ENCODE data around the gene DVL1. TPM values are rescaled to one million over a fixed set of nuclear protein-coding genes. Genes with fewer than 3 reads are reported as not detected.
A peak's percentile ranks its signal among the peaks of the same experiment; 100 is the strongest.

The DVL1 gene
- total RNA-seq, 1 experiment from 2014 or later = 71.0 TPM

DNA sequence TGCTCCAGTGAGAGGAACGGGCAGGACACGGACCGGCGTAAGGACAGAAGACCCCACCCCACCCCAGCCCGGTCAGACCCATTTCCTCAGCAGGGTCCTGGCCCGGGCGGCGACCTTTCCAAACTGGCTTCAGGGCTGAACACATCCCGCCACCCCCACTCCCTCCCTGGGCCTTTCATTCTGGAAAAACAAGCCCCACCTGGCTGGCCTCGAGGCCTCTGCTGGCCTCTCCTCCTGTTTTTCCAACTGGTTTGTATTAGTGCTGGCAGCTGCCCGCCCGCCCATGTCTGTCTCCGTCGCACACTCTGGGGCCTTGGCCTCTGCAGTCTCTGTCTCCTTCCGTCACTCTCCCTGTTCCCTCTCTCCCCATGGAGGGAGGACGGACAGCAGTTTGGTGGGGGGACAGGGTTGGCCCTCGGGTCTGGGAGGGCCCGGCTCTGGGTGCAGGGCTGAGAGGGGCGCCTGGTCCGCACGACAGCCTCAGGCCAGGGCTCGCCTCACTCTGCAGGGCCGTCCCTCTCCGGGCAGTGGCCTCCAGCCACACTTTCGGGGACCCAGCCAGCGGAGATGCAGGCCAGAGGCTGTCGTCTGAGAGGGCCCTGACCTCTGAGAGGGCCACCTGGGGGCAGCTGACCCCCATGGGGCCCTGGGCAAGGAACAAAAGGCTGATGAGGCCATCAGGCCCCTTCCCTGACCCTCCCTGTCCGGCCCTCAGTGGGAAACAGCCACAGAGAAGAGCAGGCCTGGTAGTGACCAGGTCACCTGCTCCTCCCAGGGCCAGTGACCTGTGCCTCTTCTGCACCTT is 10.6 kb upstream of the DVL1 start:
- no peak overlapping the region for H3K9ac ChIP-seq (ENCODE audit: extremely low read depth, insufficient read length, low read length)
- no peak overlapping the region for H3K4ac ChIP-seq (ENCODE audit: low read depth, low read length)
- peak overlapping the region in 1 of 3 experiments; percentile 77; a peak in 3 of 7 replicates for H3K27ac Mint-ChIP-seq
- no peak overlapping the region for H2BK5ac ChIP-seq (ENCODE audit: insufficient read length, low read length)
- H4K8ac ChIP-seq (replicated peaks; ENCODE audit: insufficient read length, low read depth, low read length) = no peak overlapping the region
- no CpG with 5 or more reads among the region's 28 CpGs for WGBS (ENCODE audit: extremely low coverage, insufficient read length, low lambda C conversion rate)
- peaks cover 2% of the 10 kb centered on the region; the same call in 1 of the 2 replicates for H3K4me1 ChIP-seq (ENCODE audit: insufficient read depth, low read length)
- H3K36me3 Mint-ChIP-seq (ENCODE audit: insufficient read depth in 1 of 3, low read depth in 3 of 3) = no peaks in the 10 kb centered on the region
- no peak overlapping the region for H3T11ph ChIP-seq (ENCODE audit: low read length)
- H4K5ac ChIP-seq (ENCODE audit: insufficient read length, low read depth, low read length) = no peak overlapping the region
- H3K27me3 Mint-ChIP-seq (ENCODE audit: low read depth) = peaks cover 43% of the 10 kb centered on the region
- H3K23ac ChIP-seq (ENCODE audit: insufficient read length, low read depth, low read length) = no peak overlapping the region
- no peak overlapping the region for H3K18ac ChIP-seq (ENCODE audit: insufficient read length, low read depth, low read length)
- no peak overlapping the region; the same call in 1 of the 2 replicates for H3K14ac ChIP-seq (ENCODE audit: insufficient read depth, low read length)
- H2AFZ ChIP-seq (ENCODE audit: low read length) = no peak overlapping the region
- no peak overlapping the region for H2BK20ac ChIP-seq (ENCODE audit: low read depth, low read length, poor library complexity, severe bottlenecking)
- no peak overlapping the region for H2BK12ac ChIP-seq (ENCODE audit: insufficient read length, low read depth, low read length)
- H3K4me1 Mint-ChIP-seq = peaks cover 22 to 42% of the 10 kb centered on the region in 2 experiments
- H3K79me1 ChIP-seq (ENCODE audit: insufficient read depth, low read depth, low read length, poor library complexity, severe bottlenecking) = no peaks in the 10 kb centered on the region
- TF ChIP-seq, protein P1, sequence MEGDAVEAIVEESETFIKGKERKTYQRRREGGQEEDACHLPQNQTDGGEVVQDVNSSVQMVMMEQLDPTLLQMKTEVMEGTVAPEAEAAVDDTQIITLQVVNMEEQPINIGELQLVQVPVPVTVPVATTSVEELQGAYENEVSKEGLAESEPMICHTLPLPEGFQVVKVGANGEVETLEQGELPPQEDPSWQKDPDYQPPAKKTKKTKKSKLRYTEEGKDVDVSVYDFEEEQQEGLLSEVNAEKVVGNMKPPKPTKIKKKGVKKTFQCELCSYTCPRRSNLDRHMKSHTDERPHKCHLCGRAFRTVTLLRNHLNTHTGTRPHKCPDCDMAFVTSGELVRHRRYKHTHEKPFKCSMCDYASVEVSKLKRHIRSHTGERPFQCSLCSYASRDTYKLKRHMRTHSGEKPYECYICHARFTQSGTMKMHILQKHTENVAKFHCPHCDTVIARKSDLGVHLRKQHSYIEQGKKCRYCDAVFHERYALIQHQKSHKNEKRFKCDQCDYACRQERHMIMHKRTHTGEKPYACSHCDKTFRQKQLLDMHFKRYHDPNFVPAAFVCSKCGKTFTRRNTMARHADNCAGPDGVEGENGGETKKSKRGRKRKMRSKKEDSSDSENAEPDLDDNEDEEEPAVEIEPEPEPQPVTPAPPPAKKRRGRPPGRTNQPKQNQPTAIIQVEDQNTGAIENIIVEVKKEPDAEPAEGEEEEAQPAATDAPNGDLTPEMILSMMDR (conservative IDR thresholded peaks at IDR 0.05) = no peak
- H3K56ac ChIP-seq (ENCODE audit: insufficient read length, low read depth, low read length) = no peak overlapping the region
- H3K27ac ChIP-seq (ENCODE audit: insufficient read length, low read depth, low read length) = no peak overlapping the region
- peaks cover 3% of the 10 kb centered on the region for H3K23me2 ChIP-seq (ENCODE audit: insufficient read length, low read depth, low read length, poor library complexity, severe bottlenecking)
- no peaks in the 10 kb centered on the region; a peak in 2 of 5 replicates for H3K9me3 Mint-ChIP-seq
- no peaks in the 10 kb centered on the region for H3K9me3 ChIP-seq (ENCODE audit: control insufficient read depth, low read depth, low read length)
- peaks cover under 1% of the 10 kb centered on the region; the same call in 1 of the 2 replicates for H3K27me3 ChIP-seq (ENCODE audit: insufficient read depth, low read length)
- no peak overlapping the region for H2BK120ac ChIP-seq (ENCODE audit: low read depth, low read length, poor library complexity, severe bottlenecking)
- H2AK5ac ChIP-seq (ENCODE audit: insufficient read length, low read length) = no peak overlapping the region
- H4K20me1 ChIP-seq (ENCODE audit: control insufficient read depth, insufficient read depth, insufficient read length) = no peaks in the 10 kb centered on the region
- H3K4me2 ChIP-seq (ENCODE audit: insufficient read depth, insufficient read length, low read length) = no peak overlapping the region
- H2BK15ac ChIP-seq (ENCODE audit: low read depth, low read length) = no peak overlapping the region; the same call in 1 of the 2 replicates
- H3K4me3 Mint-ChIP-seq = no peak overlapping the region
- H3K79me2 ChIP-seq (ENCODE audit: insufficient read depth, low read length) = no peaks in the 10 kb centered on the region
- no peak for DNase-seq
- H4K91ac ChIP-seq (ENCODE audit: insufficient read length, low read depth, low read length) = no peak overlapping the region
